Mononuclear cell (primary cell): ENCODE results near the gene ADAP1. TPM values are rescaled to one million over a fixed set of nuclear protein-coding genes. Genes with fewer than 3 reads are reported as not detected.
A peak's percentile ranks its signal among the peaks of the same experiment; 100 is the strongest.
"Not testable (repeated sequence)": the region's sequence is repeated elsewhere in the genome, so short reads cannot be mapped to it uniquely, and the experiment has no call there.

Experiments
- H3K27me3 ChIP-seq: 2 replicates; pipeline ENCODE4 v1.6.0; 2011; ENCODE audit warnings: low read length, control low read depth; ENCODE audit not compliant: insufficient read depth
- H3K4me1 ChIP-seq: 2 replicates; pipeline ENCODE4 v1.5.1; 2011; ENCODE audit warnings: mild to moderate bottlenecking, low read length, control low read depth; ENCODE audit not compliant: insufficient read depth
- H3K4me3 ChIP-seq: 2 replicates; pipeline ENCODE4 v1.5.1; 2011; ENCODE audit warnings: mild to moderate bottlenecking, low read length, moderate library complexity
- H3K9me3 ChIP-seq: 2 replicates; pipeline ENCODE4 v1.5.1; 2011; ENCODE audit warnings: low read depth, mild to moderate bottlenecking, control low read depth, low read length
- total RNA-seq: library from RNA; depleted of rRNA; stranded (reverse); fragments of >200 nt; gene quantifications from one replicate; pipeline ENCODE4 v1.2.3, GENCODE V29; 2012

Gene ADAP1, protein sequence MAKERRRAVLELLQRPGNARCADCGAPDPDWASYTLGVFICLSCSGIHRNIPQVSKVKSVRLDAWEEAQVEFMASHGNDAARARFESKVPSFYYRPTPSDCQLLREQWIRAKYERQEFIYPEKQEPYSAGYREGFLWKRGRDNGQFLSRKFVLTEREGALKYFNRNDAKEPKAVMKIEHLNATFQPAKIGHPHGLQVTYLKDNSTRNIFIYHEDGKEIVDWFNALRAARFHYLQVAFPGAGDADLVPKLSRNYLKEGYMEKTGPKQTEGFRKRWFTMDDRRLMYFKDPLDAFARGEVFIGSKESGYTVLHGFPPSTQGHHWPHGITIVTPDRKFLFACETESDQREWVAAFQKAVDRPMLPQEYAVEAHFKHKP
- total RNA-seq = 24.3 TPM

DNA sequence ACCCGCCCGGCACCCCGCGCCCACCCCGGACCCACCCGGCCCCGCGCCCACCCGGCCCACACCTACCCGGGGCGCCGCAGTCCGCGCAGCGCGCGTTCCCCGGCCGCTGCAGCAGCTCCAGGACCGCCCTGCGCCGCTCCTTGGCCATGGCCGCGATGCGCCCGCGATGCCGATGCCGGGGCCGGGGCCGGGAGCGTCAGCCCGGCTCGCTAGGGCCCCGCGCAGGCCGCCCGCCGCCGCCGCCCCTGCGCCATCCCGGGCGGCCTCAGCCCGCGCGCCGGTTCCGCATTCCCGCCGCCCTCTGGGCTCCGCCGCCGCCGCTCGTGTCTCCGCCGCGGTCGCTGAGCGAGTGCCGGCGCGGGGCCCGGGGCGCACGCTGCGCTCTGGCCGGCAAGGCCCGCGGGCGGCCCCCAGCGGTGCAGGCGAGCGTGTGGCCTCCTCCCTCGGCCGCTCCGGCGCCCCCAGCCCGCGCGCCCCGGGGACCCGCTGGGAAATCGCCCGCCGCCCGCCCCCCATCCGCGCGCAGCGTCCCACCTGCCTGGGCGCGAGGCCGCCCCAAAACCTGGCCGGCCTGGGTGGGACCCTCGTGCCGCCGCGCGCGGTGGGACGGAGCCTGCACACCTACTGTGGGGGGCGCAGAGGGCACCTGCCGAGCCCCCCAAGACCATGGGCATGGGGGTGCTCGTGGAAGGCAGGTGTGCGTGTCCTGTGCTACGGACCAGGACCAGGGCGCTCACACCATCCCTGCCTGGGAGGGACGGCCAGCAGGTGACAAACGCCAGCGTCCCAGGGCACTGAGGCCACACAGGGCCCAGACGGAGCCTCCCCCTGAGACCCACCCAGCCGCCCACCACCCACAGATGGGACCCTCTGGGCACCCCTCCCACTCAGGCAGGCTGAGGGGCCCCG is at the start of gene ADAP1:
Gene ADAP1 (minus strand): TSS at position 351 of the 909 bp plus-strand sequence. CDS start 203 bp downstream, at position 148.
- Histone ChIP-seq H3K4me1 (peaks cover 67% of the 10 kb centered on the region), H3K4me3 (peak within 1 kb of the TSS; percentile 58), H3K9me3 (no peaks in the 10 kb centered on the region)

DNA sequence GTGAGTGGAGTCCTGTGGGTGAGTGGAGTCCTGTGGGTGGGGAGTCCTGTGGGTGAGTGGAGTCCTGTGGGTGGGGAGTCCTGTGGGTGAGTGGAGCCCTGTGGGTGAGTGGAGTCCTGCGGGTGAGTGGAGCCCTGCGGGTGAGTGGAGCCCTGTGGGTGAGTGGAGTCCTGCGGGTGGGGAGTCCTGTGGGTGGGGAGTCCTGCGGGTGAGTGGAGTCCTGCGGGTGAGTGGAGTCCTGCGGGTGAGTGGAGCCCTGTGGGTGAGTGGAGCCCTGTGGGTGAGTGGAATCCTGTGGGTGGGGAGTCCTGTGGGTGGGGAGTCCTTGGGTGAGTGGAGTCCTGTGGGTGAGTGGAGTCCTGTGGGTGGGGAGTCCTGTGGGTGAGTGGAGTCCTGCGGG is 48.0 kb upstream of the ADAP1 start:
- H3K9me3 ChIP-seq, H3K4me3 ChIP-seq, H3K4me1 ChIP-seq, H3K27me3 ChIP-seq: not testable (repeated sequence)

More for the DNA sequence above, at the start of gene ADAP1:
- H3K27me3 ChIP-seq = no peaks in the 10 kb centered on the region

DNA sequence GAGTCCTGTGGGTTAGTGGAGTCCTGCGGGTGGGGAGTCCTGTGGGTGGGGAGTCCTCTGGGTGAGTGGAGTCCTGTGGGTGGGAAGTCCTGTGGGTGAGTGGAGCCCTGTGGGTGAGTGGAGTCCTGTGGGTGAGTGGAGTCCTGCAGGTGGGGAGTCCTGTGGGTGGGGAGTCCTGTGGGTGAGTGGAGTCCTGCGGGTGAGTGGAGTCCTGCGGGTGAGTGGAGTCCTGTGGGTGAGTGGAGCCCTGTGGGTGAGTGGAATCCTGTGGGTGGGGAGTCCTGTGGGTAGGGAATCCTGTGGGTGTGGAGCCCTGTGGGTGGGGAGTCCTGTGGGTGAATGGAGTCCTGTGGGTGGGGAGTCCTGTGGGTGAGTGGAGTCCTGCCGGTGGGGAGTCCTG is 47.5 kb upstream of the ADAP1 start:
- not testable (repeated sequence) for H3K4me3 ChIP-seq, H3K9me3 ChIP-seq, H3K4me1 ChIP-seq

DNA sequence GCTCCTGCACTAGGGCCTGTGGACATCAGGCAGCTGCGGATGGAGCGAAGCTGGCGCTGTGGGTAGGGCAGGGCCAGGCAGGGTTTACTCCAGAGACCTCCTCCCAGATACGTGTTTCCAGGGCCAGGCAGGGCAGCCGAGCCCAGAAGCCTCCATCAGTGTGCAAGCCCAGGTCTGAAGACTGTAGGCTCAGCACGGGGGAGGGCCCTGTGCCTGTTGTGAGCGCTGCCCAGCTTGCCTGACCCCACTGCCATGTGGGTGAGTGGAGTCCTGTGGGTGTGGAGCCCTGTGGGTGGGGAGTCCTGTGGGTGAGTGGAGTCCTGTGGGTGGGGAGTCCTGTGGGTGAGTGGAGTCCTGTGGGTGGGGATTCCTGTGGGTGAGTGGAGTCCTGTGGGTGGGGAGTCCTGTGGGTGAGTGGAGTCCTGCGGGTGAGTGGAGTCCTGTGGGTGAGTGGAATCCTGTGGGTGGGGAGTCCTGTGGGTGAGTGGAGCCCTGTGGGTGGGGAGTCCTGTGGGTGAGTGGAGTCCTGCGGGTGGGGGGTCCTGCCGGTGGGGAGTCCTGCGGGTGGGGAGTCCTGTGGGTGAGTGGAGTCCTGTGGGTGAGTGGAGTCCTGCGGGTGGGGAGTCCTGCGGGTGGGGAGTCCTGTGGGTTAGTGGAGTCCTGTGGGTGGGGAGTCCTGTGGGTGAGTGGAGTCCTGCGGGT is 46.7 kb upstream of the ADAP1 start:
- H3K9me3 ChIP-seq, H3K4me3 ChIP-seq, H3K27me3 ChIP-seq, H3K4me1 ChIP-seq: not testable (repeated sequence)

More for the DNA sequence above, 47.5 kb upstream of the ADAP1 start:
- H3K27me3 ChIP-seq = not testable (repeated sequence)

DNA sequence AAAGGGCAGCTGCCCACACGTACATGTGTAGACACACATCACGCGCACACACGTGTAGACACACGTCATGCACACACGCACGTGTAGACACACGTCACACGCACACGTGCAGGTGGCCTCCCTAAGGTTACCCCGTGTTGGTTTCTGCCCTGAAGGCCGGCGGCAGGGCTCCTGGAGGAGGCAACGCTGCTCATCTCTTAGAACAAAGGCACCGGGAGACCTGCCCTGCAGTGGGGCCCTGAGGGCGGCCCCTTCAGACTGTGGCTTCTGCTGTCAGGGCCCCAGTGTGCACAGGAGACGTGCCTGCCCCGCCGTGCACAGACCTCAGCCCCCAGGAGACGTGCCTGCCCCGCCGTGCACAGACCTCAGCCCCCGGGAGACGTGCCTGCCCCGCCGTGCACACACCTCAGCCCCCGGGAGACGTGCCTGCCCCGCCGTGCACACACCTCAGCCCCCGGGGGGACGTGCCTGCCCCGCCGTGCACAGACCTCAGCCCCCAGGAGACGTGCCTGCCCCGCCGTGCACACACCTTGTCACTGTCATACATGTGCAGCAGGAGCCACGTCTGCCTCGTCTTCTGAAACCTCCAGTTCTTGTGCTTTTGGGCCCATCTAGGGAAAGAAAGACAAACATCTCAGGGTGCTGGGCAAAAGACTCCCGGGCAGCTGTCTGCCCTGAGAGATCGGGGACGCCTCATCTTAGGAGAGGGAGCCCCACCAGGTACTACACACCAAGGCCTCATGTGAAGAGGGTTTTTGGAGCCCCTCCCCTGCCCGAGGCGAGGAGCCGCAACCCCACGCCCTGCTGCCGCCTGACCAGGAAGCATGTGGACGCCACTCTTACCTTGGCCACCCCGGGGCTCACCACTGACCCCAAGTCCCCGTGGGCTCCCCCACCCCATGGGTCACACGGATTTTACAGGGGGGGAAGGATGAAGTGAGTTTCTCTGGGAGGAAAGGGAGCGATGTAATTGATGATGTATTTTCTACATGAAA is 45.8 kb upstream of the ADAP1 start:
- H3K4me1 ChIP-seq = no peaks in the 10 kb centered on the region
- H3K27me3 ChIP-seq = no peaks in the 10 kb centered on the region
- H3K4me3 ChIP-seq = no peak overlapping the region
- no peaks in the 10 kb centered on the region for H3K9me3 ChIP-seq

DNA sequence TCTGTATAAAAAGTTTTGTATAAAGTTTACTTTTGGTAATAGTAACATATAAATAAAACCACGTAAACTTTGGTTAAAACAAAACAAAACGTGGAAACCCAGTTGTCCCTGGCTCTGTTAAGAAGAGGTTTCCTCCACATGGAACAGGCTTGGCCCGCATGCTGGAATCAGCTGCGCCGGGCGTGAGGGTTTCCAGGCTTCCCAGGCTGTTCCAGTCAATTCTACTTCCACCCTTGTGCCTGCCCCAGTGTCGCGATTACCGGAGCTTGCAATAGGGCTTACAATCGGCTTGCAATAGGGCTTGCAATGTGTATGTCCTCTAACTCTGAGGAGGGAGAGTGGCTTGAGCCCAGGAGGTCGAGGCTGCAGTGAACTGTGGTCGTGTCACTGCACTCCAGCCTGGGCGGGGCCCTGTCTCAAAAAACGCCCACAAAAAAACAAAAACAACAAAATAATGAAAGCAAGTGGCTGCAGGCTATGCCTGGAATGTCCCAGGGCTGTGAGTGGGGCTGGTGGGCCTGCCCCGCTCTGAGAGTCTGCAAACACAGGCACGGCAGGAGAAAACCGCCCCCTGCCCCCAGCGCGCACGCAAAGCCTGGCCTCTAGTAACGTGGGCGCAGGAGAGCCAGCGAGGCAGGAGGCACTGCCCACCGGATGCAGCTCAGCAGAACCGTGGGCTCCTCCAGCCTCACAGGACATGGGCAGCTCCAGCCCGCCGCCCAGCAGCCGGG is 44.8 kb upstream of the ADAP1 start:
- H3K9me3 ChIP-seq = no peaks in the 10 kb centered on the region
- H3K4me3 ChIP-seq = no peak overlapping the region
- no peaks in the 10 kb centered on the region for H3K4me1 ChIP-seq
- no peaks in the 10 kb centered on the region for H3K27me3 ChIP-seq

DNA sequence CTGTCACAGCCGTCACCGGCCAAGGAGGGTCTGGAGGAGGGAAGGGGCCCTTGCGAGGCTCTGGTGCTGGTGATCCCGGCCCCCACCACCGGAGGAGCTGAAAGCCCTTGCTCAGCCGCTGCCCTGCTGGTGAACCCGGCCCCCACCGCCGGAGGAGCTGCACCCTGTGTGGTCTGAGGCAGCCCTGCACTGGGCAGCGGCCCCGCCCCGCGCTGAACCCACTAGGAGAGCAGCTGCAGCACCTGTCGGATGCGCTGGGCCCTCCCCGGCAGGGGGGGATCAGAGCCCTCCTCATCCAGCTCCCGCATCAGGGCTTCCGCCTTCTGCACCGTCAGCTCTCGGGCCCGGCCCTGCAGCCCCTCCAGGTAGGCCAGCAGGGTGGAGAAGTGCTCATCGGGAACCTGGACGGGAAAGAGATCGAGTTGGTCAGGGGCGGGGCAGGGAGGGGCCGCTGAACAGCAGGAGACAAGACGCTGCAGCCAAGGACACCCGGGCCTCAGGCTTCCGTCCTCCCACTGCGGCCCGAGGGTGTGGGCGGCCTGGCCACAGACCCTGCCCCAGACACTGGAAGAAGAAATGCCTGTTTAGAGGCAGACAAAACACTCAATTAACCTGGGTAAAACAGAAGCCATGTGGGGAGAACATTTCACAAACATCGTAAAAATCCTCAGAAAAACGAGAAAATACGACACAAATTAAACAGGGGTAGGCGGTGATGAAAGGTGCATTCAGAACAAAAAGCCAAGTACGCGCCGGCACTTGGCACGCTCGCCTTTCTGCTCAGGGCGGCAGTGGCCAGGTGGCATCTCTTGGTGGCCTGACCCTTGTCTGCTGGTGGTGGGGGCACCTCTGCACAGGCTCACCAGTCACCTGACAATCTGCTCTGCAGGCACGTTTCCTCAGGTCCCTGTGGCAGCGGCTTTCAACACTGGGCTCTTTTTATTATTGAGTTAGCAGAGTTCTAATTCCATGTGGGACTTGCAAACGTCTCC is 43.2 kb upstream of the ADAP1 start:
- no peak overlapping the region for H3K4me3 ChIP-seq
- H3K9me3 ChIP-seq = no peaks in the 10 kb centered on the region
- H3K27me3 ChIP-seq = no peaks in the 10 kb centered on the region

DNA sequence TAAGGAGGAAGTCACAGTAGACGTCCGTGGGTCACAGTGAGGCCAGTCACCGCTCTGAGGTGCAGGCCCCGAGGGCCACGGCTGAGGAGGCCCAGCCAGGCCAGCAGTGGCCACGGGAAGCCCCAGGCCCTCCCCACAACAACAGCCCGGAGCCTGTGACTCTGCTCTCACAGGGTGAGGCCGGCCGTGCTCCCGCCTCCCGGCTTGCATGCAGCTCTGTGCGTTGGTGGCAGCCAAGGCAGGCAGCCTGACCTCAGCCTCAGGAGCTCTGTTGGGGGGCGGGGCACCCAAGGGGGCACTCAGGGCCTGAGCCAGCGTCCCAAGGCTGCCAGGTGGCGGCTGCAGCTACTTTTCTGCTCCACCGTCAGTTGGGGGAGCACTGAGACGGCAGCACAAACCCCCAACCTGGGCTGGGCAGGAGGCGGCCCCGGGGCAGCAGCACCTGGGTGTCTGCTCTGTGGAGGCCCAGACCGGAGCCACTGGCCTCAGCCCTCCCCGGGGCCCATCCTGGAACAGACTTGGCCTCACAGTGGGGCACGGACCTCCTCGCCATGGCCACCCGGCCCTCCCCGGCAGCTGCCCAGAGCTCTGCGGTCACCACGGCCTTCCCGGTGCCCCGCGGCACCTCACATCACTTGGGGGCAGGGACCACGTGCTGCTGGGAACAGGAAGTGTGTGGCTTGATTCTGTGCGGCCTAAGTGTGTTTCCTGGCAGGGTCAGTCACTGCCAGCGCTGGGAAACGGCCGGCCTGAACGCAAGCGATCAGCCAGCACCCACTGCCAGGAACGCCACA is 41.8 kb upstream of the ADAP1 start:
- H3K4me3 ChIP-seq = no peak overlapping the region
- no peaks in the 10 kb centered on the region for H3K9me3 ChIP-seq
- no peaks in the 10 kb centered on the region for H3K4me1 ChIP-seq
- H3K27me3 ChIP-seq = no peaks in the 10 kb centered on the region

More for the DNA sequence above, 43.2 kb upstream of the ADAP1 start:
- no peaks in the 10 kb centered on the region for H3K4me1 ChIP-seq

DNA sequence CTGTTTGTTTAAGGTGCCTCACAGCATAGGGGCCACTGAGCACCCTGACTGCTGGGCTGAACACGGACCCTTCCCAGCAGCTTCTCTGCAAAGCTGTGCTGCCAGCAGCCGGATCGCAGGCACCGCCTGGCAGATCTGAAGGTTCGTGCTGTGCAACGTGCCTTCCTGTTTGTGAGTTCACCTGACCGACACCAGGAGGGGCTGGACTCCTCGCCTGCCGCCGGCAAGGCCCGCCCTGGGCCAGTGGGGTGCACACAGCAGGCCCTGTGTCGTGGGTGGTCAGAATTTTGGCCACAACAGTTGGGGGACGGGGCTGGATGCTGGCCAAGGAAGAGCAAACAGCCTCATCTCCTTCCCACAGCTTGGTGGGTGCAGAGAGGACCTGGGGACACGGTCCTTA is 41.1 kb upstream of the ADAP1 start:
- no peaks in the 10 kb centered on the region for H3K27me3 ChIP-seq

DNA sequence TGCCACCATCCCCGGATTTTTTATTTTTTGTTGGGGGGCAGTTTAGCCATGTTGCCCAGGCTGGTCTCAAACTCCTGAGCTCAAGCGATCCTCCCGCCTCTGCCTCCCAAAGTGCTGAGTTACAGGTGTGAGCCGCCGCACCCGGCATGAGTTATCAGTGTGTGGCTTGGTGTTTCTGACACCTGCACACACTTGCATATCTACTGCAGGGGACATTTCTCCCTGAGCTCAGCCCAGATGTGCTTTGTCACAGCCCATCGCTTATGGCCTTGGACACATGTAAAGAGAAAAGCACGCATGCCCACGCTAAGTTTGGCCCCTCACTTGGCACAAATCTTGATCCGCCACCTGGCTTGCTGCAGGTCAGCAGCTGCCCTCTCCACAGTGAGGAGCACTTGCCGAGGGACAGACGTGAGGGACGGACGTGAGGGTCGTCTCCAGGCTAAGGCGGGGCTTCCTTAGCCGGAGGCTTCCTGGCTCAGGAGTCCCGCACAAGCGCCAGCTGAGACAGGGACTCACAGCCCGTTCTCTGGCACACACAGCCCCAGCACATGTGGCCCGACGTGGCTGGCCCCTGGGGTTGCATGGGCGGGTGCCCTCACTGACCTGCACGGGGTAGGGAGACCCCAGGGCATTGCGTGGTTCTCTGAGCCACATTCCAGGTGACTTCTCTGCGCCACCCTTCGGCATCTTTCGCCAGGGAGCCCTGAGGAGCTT is 40.3 kb upstream of the ADAP1 start:
- Histone ChIP-seq H3K4me3 (no peak overlapping the region), H3K9me3 (no peaks in the 10 kb centered on the region), H3K27me3 (no peaks in the 10 kb centered on the region), H3K4me1 (no peaks in the 10 kb centered on the region)

More for the DNA sequence above, 41.1 kb upstream of the ADAP1 start:
- Histone ChIP-seq H3K9me3 (no peaks in the 10 kb centered on the region), H3K4me1 (no peaks in the 10 kb centered on the region), H3K4me3 (no peak overlapping the region)

DNA sequence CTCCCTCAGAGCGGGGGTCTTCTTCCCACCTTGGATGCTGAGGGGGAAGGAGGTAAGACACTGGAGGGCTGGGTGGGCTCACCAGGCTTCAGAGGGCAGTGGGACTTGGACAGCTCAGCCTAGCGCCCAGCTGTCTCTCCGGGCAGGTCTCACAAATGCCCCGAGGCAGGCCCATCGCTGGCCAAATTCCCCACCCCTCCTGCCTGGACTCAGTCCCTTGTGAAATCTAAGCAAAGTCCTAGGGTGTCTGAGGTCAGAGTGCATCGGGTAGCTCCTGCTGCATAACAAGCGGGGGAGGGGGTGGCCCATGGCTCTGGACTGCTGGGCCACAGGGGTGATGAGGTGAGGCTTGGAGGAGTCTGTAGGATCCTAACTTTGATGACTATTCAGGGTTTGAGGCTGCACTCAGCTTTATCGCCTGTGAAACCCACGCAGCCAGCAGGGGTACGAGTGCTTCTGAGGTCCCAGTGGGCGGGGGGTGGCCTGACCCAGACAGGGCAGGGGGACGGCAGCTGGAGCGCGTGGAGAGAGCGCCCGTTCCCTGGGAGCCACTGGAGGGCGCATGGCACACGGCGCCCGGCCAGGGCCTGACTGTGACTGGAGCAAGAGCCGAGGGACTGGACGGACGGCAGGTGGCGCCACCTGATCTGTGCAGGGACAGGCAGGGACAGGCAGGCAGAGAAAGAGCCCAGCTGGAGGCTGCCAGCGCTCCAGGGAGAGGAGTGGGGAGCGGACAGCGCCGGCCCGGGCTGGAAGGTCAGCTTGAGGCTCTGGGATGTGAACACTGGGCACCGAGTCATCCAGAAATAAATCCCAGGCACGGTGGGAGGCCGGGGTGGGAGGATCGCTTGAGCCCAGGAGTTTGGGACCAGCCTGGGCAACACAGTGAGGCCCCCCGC is 38.5 kb upstream of the ADAP1 start:
- Histone ChIP-seq H3K4me1 (no peaks in the 10 kb centered on the region), H3K4me3 (no peak overlapping the region), H3K9me3 (no peaks in the 10 kb centered on the region), H3K27me3 (no peaks in the 10 kb centered on the region)
